Coronary artery (tissue), 2 donors: ENCODE data around the gene DNAJC18.

Experiments used
- DNase-seq: peaks from one replicate; pipeline ENCODE4 v3.0.0-alpha.2; 2017; ENCODE audit warnings: low spot score
- H3K27ac ChIP-seq, 2 donors: fragments of 200-600 bp; sonication (generic); one replicate each; pipeline ENCODE4 v1.5.1; 2016 to 2019
- H3K4me3 ChIP-seq: fragments of 200-600 bp; sonication (generic); 2 replicates; pipeline ENCODE4 v1.5.1; 2016; ENCODE audit warnings: mild to moderate bottlenecking, moderate library complexity
- TF ChIP-seq, protein P1 (sequence below): fragments of 200-600 bp; sonication (generic); IDR thresholded peaks from one replicate; pipeline ENCODE4 v1.5.1; 2019; ENCODE audit warnings: antibody characterized with exemption

DNAJC18 gene

GRCh38 chr5:139419226-139420192 lies 19.8 kb downstream of the DNAJC18 start:
- Histone ChIP-seq H3K27ac (no peak overlapping the region), H3K4me3 (no peak overlapping the region)
- peak; percentile 16 for DNase-seq
- TF ChIP-seq, protein P1, sequence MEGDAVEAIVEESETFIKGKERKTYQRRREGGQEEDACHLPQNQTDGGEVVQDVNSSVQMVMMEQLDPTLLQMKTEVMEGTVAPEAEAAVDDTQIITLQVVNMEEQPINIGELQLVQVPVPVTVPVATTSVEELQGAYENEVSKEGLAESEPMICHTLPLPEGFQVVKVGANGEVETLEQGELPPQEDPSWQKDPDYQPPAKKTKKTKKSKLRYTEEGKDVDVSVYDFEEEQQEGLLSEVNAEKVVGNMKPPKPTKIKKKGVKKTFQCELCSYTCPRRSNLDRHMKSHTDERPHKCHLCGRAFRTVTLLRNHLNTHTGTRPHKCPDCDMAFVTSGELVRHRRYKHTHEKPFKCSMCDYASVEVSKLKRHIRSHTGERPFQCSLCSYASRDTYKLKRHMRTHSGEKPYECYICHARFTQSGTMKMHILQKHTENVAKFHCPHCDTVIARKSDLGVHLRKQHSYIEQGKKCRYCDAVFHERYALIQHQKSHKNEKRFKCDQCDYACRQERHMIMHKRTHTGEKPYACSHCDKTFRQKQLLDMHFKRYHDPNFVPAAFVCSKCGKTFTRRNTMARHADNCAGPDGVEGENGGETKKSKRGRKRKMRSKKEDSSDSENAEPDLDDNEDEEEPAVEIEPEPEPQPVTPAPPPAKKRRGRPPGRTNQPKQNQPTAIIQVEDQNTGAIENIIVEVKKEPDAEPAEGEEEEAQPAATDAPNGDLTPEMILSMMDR: no peak

- peak overlapping the region; percentile 47 to 86 for H3K27ac ChIP-seq
- DNase-seq: no peak
Observed at GRCh38 chr5:139418793-139419192, 20.5 kb downstream of the DNAJC18 start.

GRCh38 chr5:139417214-139417613 lies 22.1 kb downstream of the DNAJC18 start:
- DNase-seq: peak; percentile 77
- peak overlapping the region; percentile 70 to 86 for H3K27ac ChIP-seq

More at GRCh38 chr5:139418793-139419192, 20.5 kb downstream of the DNAJC18 start:
- TF ChIP-seq, protein P1: no peak
- H3K4me3 ChIP-seq: no peak overlapping the region

GRCh38 chr5:139416651-139417050 lies 22.7 kb downstream of the DNAJC18 start:
- TF ChIP-seq, protein P1: no peak
- Histone ChIP-seq H3K4me3 (no peak overlapping the region), H3K27ac (peak overlapping the region; percentile 70 to 80)
- DNase-seq: peak; percentile 72

More at GRCh38 chr5:139417214-139417613, 22.1 kb downstream of the DNAJC18 start:
- TF ChIP-seq, protein P1: no peak
- no peak overlapping the region for H3K4me3 ChIP-seq

GRCh38 chr5:139415869-139416268 lies 23.5 kb downstream of the DNAJC18 start:
- TF ChIP-seq, protein P1: no peak
- Histone ChIP-seq H3K27ac (peak overlapping the region; percentile 70 to 71), H3K4me3 (no peak overlapping the region)
- DNase-seq: no peak

DNA sequence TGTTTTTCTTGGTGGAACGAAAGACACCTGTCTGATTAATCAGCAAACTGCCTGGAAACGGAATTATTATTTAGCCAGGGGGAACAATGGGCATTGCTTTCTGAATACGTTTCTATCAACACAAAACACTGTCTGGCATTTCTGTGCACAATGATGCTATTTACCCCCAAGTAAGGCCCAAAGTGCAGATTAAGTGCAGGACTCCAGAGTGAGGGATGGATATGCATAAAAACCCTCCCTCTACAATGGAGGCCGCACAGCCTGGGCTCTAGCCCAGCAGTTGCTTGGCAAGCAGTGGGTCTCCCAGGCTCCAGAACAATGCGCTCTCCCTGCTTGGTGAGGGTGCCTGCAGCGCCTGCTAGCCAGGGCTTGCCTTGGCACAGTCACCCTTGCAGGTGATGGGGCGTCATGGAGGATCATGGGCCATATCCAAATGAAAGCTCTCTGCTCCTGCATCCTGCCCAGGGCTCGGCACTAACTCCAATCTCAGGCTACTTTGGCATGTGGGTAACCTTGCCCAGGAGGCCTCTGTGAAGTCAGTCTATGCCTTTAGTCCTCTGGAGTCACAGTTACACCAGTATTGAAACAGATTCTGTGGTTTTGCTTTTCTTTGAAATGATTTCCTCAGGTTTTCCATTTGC lies 24.0 kb downstream of the DNAJC18 start:
- Histone ChIP-seq H3K4me3 (no peak overlapping the region), H3K27ac (peak overlapping the region; percentile 70 to 71)
- peak; percentile 62 for DNase-seq
- TF ChIP-seq, protein P1: no peak
